ENCODE results near the gene GFPT2. TPM values are rescaled to one million over a fixed set of nuclear protein-coding genes. Genes with fewer than 3 reads are reported as not detected.

Gene GFPT2
- total RNA-seq, 1 donor from 2014 or later, result 47.9 TPM

- Histone ChIP-seq H3K9me3 (no peaks in the 10 kb centered on the region), H3K4me1 (peaks cover 24% of the 10 kb centered on the region), H3K36me3 (peaks cover 0 to 9% of the 10 kb centered on the region in 2 donors), H3K27me3 (no peaks in the 10 kb centered on the region), H3K27ac (peak overlapping the region; percentile 58), H3K4me3 (no peak overlapping the region)
- intact Hi-C loops (cut with DNase I), result no loop called here
- TF ChIP-seq POLR2AphosphoS5 (IDR thresholded peaks at IDR 0.05; ENCODE audit: insufficient read depth in 1 of 2, low read depth in 1 of 2) (no peak), CTCF (IDR thresholded peaks at IDR 0.05) (no peak), POLR2A (IDR thresholded peaks at IDR 0.05) (no peak)
- DNase-seq (ENCODE audit: extremely low spot score in 2 of 2), result no peak
These were observed 22.9 kb downstream of the GFPT2 start for GRCh38 chr5:180330270-180330648.

GRCh38 chr5:180329606-180330269 is 23.4 kb downstream of the GFPT2 start:
- DNase-seq (ENCODE audit: extremely low spot score in 2 of 2), result no peak
- TF ChIP-seq CTCF (IDR thresholded peaks at IDR 0.05) (no peak), POLR2AphosphoS5 (IDR thresholded peaks at IDR 0.05; ENCODE audit: insufficient read depth in 1 of 2, low read depth in 1 of 2) (no peak), POLR2A (IDR thresholded peaks at IDR 0.05) (no peak)
- Histone ChIP-seq H3K27me3 (no peaks in the 10 kb centered on the region), H3K9me3 (no peaks in the 10 kb centered on the region), H3K4me1 (peaks cover 24% of the 10 kb centered on the region), H3K27ac (peak overlapping the region; percentile 58), H3K4me3 (no peak overlapping the region), H3K36me3 (peaks cover 0 to 8% of the 10 kb centered on the region in 2 donors)
- intact Hi-C loops (cut with DNase I), result no loop called here

GRCh38 chr5:180329138-180329435 is 24.0 kb downstream of the GFPT2 start:
- Histone ChIP-seq H3K27ac (peak overlapping the region; percentile 58), H3K27me3 (no peaks in the 10 kb centered on the region)
- intact Hi-C loops (cut with DNase I), result no loop called here

GRCh38 chr5:180328296-180329137 is 24.6 kb downstream of the GFPT2 start:
- intact Hi-C loops (cut with DNase I), result no loop called here
- H3K4me1 ChIP-seq, result peaks cover 24% of the 10 kb centered on the region
- no peak overlapping the region for H3K4me3 ChIP-seq
- DNase-seq (ENCODE audit: extremely low spot score in 2 of 2), result no peak
- H3K9me3 ChIP-seq, result no peaks in the 10 kb centered on the region
- H3K36me3 ChIP-seq, result no peaks in the 10 kb centered on the region
- H3K27me3 ChIP-seq, result no peaks in the 10 kb centered on the region
- no peak overlapping the region for H3K27ac ChIP-seq
- peak; percentile 29 to 45 (median 35) for TF ChIP-seq CTCF (IDR thresholded peaks at IDR 0.05)
- TF ChIP-seq POLR2AphosphoS5 (IDR thresholded peaks at IDR 0.05; ENCODE audit: insufficient read depth in 1 of 2, low read depth in 1 of 2), result no peak

More at GRCh38 chr5:180329138-180329435, 24.0 kb downstream of the GFPT2 start:
- Histone ChIP-seq H3K36me3 (peaks cover 0 to 1% of the 10 kb centered on the region in 2 donors), H3K4me1 (peaks cover 24% of the 10 kb centered on the region), H3K9me3 (no peaks in the 10 kb centered on the region), H3K4me3 (no peak overlapping the region)
- TF ChIP-seq POLR2AphosphoS5 (IDR thresholded peaks at IDR 0.05; ENCODE audit: insufficient read depth in 1 of 2, low read depth in 1 of 2) (no peak), CTCF (IDR thresholded peaks at IDR 0.05) (no peak), POLR2A (IDR thresholded peaks at IDR 0.05) (no peak)
- no peak for DNase-seq (ENCODE audit: extremely low spot score in 2 of 2)
